Fibroblast of skin of left biceps (primary cell): ENCODE data around the gene PDPN.

Experiments used
- DNase-seq, 2 experiments: peaks; one replicate each; pipeline ENCODE4 v3.0.0-alpha.2; 2013; ENCODE audit warnings: low read depth in 2 of 2

The PDPN gene

DNA sequence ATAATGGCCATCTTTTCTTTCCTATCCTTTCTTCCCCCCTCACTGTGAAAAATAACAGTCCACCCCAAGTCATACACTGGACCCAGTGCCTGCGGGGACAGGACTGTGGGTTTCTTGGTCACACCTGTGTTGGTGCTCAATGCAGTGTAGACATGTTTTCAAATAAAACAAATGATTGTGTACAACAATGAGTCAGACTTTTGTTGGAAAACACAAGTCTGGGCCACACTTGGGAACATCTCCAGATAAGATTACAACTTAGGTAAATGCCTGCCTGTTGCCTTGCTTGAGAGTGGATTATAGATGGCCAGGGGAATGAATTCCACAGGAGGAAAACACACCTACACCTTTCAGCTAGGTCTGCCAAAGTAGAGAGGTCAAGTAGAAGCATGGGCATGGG lies 34.1 kb downstream of the PDPN start:
- no peak for DNase-seq

DNA sequence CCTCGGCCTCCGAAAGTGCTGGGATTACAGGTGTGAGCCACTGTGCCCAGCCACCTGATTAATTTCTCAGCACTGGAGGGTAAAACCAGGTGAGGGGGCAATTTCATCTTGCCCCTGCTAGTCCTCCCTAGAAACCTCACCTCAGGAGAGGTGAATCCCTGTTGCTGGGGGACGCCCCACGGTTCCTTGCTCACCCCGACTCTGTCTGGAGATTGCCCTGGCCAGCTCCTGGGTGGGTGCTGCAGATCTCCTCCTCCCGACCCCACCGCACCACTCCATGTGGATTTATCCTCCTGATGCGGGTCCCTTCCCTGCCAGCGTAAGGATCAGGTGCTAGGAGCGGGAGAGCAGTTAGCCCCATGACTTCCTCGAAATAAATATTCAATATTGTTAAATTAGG lies 34.9 kb downstream of the PDPN start:
- no peak for DNase-seq

- DNase-seq = no peak
These were observed 36.3 kb downstream of the PDPN start for GRCh38 chr1:13619909-13620308.

DNA sequence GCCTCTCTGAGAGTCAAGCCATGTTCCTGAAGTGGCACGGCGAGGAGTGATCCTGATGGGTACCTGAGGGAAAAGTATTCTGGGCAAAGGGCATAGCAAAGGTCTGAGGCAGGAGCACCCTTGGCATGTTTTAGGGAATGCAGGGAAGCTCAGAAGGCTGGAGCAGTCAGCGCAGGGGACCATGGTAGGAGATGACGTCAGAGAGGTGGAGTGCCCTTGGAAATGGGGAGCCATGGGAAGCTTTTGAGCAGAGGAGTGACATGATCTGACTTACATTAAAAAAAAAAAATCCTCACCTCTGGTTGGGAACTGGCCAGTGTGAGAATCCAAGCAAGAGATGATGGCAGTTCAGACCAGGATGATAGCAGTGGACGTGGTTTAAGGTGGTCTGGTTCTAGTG lies 37.2 kb downstream of the PDPN start:
- no peak for DNase-seq

GRCh38 chr1:13622446-13622845 lies 38.8 kb downstream of the PDPN start:
- DNase-seq = no peak

DNA sequence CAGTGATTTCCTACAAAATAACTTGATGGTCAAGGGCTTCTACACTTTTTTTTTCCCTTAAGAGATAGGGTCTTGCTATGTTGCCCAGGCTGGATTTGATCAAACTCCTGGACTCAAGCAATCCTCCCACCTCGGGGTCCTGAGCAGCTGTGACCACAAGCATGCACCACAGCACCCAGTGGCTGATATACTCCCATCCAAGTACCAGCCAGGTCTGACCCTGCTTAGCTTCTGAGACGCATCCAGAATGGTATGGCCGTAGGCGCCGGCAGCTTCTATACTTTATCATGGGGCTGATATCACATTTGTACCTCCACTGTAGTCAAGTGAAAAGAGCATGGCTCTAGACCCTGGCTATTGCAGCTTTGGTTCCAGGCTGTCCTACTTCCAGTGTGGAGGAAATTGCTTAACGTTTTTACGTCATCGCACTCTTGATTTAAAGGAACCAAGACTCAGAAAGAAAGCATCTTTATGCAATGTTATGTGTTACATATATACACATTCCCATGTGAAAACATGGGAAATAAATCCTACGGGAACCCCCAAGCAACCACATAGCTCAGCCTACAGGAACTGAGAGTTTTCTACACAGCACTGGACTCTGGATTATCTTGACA lies 39.5 kb downstream of the PDPN start:
- no peak for DNase-seq

GRCh38 chr1:13624526-13624925 lies 40.9 kb downstream of the PDPN start:
- DNase-seq = no peak

DNA sequence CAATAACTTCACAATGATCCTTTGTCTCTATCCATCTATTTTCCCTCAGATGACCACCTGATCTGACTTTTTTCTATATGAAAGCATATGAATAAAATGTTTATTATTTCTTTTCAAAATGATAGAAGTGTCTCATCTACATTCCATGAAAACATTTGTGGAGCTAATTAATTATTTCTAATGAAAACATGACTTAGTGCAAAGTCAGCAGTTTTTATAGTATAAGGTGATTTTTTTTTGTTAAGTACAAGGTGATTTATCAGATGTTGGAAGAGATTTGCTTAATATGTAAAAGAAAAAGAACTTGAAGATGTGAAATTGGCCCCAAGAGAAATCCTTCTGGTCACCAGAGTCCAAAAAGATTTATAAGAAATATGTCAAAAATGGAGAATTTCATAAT lies 43.5 kb downstream of the PDPN start:
- no peak for DNase-seq

GRCh38 chr1:13628218-13628617 lies 44.6 kb downstream of the PDPN start:
- DNase-seq = no peak

DNA sequence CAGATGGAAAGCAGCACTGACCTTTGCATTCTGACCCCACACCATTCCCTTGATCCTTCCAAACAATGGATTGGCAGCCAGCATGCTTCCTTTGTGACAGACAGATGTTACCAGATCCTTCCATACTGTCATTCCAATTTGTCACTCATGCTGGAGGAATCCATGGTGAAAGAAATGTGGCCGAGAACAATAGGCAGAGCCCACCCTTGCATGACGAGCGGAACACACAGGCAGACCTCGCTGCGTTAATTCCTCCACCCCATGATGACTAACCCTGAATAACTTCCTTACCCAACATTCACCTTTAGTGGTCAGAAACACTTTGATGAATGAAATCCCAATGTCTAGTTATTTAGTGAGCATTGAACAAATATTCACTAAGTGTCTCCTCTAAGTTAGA lies 45.1 kb downstream of the PDPN start:
- no peak for DNase-seq

DNA sequence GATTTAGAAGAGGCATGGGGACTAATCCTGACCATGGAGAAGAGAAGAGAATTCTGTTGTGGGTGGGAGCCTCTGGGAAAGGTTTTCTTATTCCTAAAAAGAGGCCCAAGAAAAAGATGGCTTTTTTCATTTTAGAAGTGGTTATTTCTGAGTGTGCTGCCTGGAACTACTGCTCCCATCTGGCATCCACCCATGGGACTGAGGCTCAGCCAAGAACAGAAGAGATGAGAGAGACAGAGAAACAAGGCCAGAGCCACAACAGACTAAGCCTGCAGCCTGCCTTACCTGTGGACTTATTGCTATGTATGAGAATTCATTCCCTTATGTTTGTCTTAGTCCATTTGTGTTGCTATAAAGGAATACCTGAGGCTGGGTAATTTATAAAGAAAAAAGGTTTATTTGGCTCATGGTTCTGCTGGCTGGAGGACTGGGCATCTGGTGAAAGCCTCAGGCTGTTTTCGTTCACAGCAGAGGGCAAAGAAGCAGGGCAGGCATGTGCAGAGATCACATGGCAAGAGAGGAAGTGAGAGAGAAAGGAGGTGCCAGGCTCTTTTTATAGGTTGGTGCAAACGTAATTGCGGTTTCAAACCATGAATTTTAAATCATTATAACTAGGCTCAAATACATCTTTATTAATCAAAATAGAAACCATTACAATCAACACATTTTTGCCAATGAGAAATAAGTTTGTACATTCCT lies 58.8 kb downstream of the PDPN start:
- DNase-seq = no peak

DNA sequence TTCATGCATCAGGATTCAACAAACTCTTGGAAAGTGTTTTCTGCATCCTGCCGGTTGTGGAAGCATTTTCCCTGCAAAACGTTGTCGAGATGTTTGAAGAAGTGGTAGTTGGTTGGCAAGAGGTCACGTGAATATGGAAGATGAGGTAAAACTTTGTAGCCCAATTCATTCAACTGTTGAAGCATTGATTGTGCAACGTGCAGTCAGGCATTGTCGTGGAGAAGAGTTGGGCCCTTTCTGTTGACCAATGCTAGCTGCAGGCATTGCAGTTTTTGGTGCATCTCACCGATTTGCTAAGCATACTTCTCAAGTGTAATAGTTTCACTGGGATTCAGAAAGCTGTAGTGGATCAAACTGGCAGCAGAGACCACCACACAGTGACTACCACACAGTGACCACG lies 59.4 kb downstream of the PDPN start:
- DNase-seq = no peak

GRCh38 chr1:13646521-13646920 lies 62.9 kb downstream of the PDPN start:
- DNase-seq = no peak

DNA sequence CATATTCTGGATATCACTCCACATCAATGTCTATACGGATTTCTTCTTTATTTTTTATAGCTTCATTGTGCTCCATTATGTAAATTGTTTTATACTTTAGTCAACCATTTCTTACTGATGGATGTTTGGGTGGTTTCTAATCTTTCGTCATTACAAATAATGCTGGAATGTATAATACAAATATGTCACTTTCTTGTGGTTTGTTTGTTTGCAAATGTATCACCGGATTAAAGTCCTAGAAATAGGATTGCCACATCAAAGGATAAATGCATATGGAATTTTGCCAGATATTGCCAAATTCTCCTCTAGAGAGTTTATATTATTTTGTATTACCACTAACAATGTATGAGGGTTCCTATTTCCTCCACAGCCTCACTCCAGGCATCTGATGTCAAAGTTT lies 67.6 kb downstream of the PDPN start:
- DNase-seq = no peak

- no peak for DNase-seq
These were observed 68.6 kb downstream of the PDPN start for GRCh38 chr1:13652238-13652637.

- no peak for DNase-seq
These were observed 77.9 kb downstream of the PDPN start for GRCh38 chr1:13661539-13661938.

DNA sequence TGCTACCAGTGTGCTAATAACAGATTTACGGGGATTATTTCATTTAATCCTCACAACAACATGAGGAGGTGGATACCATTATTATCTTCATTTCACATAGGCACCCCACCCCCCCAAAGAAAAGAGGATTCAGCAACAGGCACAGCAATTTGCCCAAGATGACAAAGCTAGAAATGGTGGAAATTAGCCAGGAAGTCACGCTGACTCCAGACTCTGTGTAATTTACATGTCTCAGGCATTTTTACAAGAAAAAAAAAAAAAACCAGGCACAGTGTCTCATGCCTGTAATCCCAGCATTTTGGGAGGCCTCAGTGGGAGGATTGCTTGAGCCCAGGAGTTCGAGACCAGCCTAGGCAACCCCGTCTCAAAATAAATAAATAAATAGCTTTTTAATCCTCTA lies 78.9 kb downstream of the PDPN start:
- peak; percentile 26 to 31 for DNase-seq

DNA sequence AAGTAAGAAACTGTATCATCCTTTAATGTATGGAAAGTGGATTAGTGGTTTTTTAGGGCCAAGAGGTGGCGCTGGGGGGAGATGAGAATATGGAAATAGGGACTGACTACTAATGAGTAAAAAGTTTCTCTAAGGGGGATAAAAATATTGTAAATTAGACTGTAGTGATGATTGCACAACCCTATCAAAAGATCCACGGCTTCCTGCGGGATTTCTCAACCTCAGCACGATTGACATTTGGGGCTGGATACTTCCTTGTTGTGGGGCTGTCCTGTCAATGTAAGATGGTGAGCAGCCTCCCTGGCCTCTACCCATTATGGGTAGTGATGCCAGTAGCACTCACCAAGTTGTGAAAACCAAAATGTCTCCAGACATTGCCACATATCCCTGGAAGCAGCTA lies 80.3 kb downstream of the PDPN start:
- DNase-seq = no peak

DNA sequence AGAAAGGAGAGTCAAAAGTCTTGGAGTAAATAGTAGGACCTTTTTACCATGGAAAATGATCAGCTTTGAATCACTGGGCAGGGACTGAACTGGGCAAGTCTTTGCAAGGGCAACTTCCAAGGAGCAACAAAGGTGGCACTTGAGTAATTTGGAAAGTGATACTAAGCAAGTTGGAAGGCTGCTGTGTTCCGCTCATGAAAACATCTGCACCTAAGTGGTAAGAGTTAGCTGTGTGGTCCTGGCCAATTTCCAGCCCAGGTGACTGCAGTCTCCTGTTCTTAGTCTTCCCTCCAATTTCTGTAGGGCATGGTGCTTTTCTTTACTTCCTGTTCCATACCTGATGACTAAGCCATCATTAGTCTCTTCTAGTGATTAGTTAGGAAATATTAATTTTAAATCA lies 80.8 kb downstream of the PDPN start:
- DNase-seq = no peak

DNA sequence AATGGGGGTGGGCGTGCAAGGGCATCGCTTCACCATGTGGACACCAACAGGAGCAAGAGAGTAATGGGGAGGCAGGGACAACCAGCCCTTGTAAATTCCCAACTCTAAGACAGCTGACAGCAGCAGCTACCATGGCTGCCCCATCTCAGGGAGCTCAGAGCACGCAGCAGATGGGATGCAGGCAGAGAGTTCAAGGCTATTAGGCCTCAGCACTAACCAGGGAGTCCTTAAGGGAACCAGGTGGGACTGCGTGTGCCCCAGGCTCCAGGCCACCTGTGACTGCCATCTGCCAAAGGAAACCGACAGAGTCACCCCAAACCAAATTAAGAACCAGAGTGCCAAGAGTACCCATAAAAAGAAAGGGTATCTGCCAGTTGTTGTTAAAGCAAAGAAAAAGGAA lies 82.7 kb downstream of the PDPN start:
- DNase-seq = no peak
